Choroid plexus epithelial cell (primary cell): ENCODE measurements around the gene ADCY3.

Experiments
- DNase-seq: peaks from one replicate; pipeline ENCODE4 v3.0.0-alpha.2; 2010; ENCODE audit warnings: low read depth
- H3K4me3 ChIP-seq: 2 replicates; pipeline ENCODE4 v1.5.1; 2011; ENCODE audit warnings: low read depth, mild to moderate bottlenecking, control low read depth, low read length, moderate library complexity
- TF ChIP-seq, protein P1 (sequence below): conservative IDR thresholded peaks from 2 replicates; pipeline ENCODE4 v1.5.1; 2011; ENCODE audit warnings: low read depth, mild to moderate bottlenecking, control low read depth, inconsistent platforms, low read length, moderate library complexity

ADCY3 gene

GRCh38 chr2:24791452-24791851 lies 128.6 kb downstream of the ADCY3 start:
- H3K4me3 ChIP-seq = no peak overlapping the region
- TF ChIP-seq, protein P1, sequence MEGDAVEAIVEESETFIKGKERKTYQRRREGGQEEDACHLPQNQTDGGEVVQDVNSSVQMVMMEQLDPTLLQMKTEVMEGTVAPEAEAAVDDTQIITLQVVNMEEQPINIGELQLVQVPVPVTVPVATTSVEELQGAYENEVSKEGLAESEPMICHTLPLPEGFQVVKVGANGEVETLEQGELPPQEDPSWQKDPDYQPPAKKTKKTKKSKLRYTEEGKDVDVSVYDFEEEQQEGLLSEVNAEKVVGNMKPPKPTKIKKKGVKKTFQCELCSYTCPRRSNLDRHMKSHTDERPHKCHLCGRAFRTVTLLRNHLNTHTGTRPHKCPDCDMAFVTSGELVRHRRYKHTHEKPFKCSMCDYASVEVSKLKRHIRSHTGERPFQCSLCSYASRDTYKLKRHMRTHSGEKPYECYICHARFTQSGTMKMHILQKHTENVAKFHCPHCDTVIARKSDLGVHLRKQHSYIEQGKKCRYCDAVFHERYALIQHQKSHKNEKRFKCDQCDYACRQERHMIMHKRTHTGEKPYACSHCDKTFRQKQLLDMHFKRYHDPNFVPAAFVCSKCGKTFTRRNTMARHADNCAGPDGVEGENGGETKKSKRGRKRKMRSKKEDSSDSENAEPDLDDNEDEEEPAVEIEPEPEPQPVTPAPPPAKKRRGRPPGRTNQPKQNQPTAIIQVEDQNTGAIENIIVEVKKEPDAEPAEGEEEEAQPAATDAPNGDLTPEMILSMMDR = no peak
- DNase-seq = no peak

DNA sequence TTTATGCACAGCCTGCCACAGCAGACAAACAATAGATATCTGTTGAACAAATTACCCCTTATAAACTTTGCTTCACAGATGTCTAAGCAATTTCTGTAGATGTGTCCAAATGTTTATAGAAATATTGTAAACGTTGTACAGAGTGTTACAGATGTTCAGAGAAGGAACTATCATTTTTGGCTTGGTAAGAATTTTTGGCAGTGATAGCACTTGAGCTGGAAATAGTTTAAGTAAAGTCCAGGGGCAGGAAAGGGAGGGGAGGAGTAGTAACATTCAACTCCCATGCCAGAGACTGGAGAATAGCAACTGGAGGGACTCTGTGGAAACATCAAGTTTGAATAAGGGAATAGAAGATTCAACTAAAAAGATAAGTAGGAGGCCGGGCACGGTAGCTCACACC lies 131.2 kb downstream of the ADCY3 start:
- TF ChIP-seq, protein P1 = no peak
- DNase-seq = no peak
- H3K4me3 ChIP-seq = no peak overlapping the region

- no peak for DNase-seq
- TF ChIP-seq, protein P1 = no peak
- H3K4me3 ChIP-seq = no peak overlapping the region
Observed at GRCh38 chr2:24787532-24787931, 132.5 kb downstream of the ADCY3 start.

- TF ChIP-seq, protein P1 = no peak
- no peak overlapping the region for H3K4me3 ChIP-seq
- no peak for DNase-seq
Observed at GRCh38 chr2:24785671-24786321, 134.2 kb downstream of the ADCY3 start.

DNA sequence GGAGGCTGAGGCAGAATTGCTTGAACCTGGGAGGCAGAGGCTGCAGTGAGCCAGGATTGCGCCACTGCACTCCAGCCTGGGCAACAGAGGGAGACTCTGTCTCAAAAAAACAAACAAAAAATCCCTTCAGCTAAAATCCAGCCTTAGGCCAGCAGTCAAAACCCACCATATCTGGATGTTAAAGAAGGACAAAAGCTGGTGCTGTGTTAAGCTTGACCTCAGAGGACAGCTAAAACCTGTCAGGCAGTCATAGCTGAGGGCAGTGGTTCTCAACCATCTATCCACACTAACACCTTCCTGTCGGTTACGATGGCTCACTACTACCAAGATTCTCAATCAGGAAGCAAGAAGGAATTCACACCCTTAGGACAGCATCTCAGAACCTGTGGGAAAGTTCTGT lies 136.4 kb downstream of the ADCY3 start:
- no peak for DNase-seq
- TF ChIP-seq, protein P1 = no peak
- H3K4me3 ChIP-seq = no peak overlapping the region

DNA sequence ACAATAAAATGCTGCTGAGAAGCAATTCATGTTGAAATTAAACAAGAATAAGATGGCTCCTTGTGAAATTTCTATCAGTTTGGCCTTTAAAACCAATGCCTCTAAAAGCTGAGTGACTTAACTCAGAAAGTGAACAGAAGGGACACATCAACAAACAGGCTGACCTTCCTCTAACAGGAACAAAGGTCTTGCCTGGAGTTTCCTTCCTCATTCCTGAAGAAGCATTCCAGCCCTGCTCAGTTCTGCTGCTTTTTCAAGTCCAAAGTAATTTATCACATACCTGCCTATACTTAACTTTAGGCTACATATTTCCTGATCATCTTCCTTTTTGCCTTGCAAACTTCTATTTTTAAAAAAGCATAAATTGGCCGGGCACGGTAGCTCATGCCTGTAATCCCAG lies 140.9 kb downstream of the ADCY3 start:
- no peak for DNase-seq
- no peak overlapping the region for H3K4me3 ChIP-seq
- TF ChIP-seq, protein P1 = no peak

DNA sequence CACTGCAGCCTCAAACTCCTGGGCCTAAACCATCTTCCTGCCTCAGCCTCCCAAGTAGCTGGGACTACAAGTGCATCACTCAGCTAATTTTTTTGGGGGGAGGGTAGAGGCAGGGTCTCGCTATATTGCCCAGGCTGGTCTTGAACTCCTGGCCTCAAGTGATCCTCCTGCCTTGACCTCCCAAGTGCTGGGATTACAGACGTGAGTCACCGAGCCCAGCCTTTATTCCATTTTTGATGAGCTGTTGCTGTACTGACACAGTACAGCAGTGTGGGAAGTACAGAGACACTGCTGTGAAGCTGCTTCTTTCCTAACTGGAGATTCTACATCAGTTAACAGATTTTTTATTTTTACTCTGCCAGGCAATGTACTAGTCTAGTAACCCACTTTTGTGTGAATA lies 145.7 kb downstream of the ADCY3 start:
- TF ChIP-seq, protein P1 = no peak
- H3K4me3 ChIP-seq = no peak overlapping the region
- no peak for DNase-seq
